ENCODE measurements around the gene TUBA8.
"Not testable (repeated sequence)": the region's sequence is repeated elsewhere in the genome, so short reads cannot be mapped to it uniquely, and the experiment has no call there.

The TUBA8 gene

DNA sequence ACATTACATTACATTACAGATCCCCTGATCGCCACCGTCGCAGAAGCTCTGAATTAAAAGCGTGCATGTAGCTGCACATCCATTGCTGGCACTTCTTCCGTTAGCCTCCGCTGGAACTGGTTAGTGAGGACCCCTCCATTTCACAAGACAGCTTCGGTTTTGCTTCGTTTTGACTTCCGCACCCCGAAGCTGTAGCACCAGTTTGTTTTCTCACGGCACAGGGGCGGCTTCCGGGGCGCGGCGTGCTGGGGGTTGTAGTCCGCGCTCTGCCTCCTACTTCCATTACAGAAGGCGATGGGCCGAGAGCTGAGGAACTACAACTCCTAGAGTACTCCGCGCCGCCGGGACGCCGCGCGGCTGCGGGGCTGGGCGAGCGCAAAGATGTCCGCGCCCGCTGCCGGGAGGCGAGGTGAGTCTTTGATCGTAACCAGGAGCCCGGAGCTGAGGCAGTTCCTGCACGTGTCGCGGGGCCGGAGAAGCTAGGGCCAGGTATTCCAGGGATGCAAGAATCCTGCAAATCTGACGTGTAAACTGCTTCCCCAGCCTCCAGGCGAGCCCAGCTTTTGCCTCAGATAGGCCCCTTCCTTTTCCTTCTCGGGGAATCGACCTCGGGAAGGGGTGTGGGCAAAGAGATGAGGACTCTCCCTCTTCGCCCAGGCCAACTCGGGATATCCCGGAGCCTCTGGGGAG is 32.8 kb upstream of the TUBA8 start, which contains the start of gene PEX26:
Gene PEX26 (plus strand): TSS at position 352 of the 690 bp plus-strand sequence. CDS start 387 bp downstream, outside the sequence.
- peak; percentile 95 for DNase-seq

DNA sequence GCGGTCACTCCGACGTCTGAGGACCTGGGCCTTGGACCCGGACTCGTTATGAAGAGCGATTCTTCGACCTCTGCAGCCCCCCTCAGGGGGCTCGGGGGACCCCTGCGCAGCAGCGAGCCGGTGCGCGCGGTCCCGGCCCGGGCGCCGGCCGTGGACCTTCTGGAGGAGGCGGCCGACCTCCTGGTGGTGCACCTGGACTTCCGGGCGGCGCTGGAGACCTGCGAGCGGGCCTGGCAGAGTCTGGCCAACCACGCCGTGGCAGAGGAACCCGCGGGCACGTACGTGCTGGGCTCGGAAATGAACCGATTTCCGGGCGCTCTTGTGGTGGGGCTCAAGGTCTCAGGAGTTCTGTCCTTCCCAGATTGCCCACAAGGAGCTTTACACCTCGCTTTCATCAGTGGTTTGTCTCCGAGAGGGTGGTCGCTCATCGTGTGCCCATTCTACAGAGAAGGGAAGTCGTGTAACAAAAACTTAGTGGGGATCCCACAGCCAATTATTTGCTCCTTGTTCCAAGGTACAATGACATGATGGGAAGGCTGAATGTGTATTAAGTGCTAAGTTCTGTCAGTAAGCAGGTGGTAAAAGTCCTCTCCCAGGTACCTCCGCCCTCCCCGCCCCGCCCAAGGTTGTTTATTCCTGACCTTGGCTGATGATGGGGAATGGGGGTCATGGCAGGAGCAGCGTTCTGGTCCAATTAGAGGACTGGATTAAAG is 32.1 kb upstream of the TUBA8 start:
- DNase-seq: peak; percentile 28

GRCh38 chr22:18079706-18080233 is 30.8 kb upstream of the TUBA8 start:
- no peak for DNase-seq

GRCh38 chr22:18081416-18081815 is 29.2 kb upstream of the TUBA8 start:
- DNase-seq: no peak

- DNase-seq: no peak
Measured at GRCh38 chr22:18082467-18082866, 28.1 kb upstream of the TUBA8 start.

GRCh38 chr22:18083406-18083805 is 27.2 kb upstream of the TUBA8 start:
- no peak for DNase-seq

DNA sequence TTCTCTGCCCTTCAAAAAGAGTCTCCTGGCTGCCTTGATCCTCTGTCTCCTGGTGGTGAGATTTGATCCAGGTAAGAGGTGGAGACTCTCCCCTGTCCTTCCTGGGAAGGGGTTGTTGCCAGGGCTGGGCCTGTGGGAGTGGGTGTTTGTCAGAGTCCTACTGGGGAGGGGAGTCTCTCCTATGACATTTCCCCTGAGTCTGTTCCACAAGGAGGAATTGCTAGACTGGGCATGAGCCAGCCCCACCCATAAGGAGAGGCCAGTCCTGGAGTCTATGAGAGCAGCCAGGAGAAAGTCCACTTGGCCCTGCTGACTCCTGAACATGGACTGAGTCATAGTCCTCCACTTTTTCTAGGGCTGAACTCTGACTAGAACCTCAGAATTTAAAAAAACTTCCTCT is 25.4 kb upstream of the TUBA8 start:
- no peak for DNase-seq

DNA sequence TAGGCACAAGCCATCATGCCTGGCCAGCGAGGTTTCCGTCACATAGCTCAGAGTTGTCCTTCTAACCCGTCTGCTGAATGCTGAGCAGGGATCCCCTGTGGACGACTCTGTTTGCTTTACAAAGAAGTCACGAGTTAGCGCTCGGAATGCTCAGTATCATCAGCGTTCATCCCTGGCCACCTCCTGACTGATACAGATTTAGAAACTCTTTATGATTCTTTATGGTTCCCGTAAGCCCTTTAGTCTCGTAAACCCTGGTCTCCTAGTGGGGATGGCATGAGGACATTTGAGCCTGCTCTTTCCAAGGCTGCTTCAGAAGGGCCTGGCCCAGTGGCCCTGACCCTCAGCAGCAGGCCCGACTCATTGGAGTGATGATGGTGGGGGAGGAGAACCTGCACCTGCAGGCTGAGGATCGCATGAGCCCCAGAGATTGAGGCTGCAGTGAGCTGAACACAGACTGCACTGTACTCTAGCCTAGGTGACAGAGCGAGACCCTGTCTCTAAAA is 23.2 kb upstream of the TUBA8 start:
- no peak for DNase-seq

DNA sequence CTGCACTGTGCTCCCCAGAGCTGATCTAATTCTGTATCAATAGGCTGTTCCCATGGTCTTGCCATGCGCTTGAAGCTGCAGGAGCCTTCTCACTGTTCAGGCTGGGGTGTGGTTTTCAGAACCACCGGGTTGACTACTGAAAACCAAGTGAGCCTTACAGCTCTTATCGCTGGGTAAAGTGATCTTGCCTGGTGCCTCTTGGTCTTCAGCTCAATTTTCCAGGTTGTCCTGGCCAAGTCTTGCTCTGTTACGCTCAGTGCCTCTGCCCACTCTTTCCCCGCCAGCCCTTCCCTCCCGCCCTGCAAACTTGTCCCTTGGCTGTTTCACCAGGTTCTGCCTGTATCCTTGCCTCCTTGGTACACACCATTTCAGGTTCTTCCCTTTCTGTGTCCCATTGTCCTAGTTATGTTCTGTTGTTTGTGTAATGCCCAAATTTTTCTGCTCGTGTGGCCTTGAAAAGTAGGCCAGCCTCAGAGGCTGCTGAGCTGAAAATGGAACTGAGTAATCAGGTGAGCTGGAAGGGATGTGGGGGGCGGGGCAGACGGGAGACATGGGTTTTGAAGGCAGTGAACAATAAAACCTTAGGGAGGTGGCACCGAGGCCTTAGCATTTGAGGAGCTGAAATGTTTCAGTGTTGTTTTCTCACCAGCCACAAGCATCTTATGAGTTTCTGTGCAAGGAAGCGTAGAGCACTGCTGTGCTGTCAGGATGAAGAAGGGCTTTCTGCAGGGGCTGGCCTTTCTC is 21.6 kb upstream of the TUBA8 start:
- no peak for DNase-seq

DNA sequence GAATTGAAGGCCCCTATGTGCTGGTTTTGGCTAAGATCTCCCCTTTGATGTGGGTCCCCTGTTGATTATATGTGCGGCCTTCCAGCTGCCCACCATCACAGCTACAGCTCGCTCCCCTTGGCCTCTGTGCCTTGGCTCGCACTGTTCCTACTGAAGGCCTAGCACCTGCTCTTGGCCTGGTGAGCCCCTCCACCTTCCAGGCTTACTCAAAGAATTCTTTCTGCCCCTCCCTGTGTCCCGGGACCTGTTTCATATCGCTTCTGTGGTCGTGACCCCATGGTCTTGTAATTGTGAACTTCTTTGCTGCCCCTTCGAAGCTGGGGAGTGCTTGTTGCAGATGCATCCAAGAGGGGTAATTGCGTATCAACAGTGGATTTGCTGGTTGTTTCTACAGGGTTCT is 20.3 kb upstream of the TUBA8 start:
- DNase-seq: no peak

DNA sequence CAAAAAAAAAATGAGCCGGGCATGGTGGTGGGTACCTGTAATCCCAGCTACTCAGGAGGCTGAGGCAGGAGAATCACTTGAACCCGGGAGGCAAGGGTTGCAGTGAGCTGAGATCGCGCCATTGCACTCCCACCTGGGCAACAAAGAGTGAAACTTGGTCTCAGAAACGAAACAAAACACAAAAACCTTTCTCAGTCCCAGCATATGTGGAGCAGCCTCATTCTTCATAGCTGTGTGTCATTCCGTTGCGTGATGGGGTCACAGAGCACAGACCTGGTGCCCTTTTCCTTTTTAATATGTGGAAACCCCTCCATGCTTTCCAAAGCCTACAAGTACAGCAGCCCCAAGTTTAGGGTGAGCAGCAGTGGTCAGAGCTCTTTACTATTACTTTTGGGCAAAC is 19.1 kb upstream of the TUBA8 start:
- no peak for DNase-seq

DNA sequence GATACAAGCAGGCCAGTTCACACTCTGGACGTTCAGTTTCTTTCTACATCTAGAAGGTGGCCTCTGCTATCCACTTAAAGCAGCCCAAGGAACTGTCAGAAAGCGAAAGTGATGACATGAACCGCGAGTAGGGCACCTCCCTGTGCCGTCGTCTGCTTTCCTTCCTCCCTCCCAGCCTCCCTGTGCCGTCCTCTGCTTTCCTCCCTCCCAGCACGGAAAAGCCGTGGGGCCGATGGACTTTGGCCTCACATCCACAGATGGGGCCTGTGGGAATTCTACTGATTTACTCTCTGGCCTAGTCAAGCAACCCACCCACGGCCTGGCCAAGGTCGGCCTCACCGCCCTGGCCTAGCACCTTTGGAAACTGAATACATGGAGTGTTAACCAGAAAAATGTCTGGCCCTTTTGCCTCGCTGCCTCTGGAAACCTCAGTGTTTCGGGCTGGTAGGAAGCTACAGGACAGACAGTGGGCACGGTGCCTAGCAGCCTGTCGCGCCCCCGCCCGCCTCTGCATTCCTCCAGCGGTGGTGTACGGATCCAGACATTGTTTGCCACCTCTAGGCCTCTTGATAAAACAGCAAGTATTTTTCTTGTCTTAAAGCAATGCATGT is 18.6 kb upstream of the TUBA8 start:
- peak; percentile 19 for DNase-seq

GRCh38 chr22:18093661-18094060 is 16.9 kb upstream of the TUBA8 start:
- no peak for DNase-seq

DNA sequence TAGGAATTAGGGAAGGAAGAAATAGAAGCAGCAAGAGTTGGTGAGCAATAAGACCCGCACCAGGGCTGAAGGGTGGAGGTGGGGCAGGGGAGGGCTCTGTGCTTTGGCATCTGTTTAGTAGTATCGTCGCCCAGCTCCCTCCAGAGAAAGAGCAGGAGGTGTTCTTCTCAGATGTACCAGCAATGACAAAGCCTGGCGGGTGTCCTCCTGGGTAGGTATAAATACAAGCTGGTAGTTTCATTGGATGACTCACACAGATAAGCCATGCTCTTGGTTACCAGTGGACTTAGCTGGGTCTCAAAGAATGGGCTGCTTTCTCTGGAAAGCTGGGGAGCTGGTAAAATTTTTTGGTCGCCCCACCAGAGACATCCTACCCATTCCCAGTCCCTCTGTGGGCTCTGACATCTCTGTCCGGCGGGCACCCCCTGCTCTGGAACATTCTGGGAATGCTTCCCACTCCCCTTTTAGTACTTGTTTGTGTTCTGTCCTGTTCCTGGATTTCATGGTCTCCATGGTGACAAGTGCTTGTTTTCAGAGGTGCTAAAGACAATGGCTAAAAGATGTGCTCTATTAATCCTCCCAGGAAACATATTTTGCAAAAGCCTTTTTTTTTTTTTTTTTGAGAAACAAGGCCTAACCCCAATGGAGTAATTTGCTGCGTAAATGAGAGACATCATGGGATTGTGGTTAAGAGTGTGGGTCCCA is 15.4 kb upstream of the TUBA8 start:
- no peak for DNase-seq

- no peak for DNase-seq
Measured at GRCh38 chr22:18096823-18097222, 13.8 kb upstream of the TUBA8 start.

DNA sequence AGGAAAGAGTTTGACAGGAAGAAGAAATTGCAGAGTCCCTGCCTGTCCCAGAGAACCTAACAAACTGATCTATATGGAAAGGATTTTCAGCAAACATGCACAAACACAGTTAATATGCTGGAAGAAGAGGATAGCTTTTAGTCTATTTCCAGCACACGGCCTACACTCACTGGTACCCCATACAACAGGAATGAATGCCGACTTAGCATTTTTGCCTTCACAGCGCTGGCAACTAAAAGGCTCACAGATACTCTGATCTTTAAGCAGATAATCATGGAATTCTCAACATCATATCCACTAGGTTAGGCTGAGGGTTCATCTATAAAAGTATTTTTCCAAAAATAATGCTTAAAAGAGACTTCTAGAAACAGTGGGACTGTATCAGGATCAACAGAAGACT is 9.8 kb upstream of the TUBA8 start:
- DNase-seq: no peak

DNA sequence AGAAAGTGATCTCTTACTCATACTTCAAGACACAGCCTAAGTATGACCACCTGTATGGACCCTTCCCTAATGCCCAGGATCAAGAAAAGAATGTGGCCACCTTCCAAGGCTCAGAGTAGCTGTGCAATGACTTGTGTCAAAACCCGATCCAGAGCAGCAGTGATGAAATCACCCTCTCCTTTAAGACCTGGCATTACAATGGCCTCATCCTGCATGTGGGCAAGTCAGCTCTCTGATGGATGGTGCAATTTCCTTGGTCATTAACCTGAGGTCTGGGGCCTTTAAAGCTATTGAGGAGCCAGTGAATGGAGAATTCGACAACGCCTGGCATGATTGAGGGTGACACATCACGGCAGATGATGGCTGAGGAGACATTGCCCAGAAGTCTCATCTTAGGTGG is 9.1 kb upstream of the TUBA8 start:
- DNase-seq: no peak

DNA sequence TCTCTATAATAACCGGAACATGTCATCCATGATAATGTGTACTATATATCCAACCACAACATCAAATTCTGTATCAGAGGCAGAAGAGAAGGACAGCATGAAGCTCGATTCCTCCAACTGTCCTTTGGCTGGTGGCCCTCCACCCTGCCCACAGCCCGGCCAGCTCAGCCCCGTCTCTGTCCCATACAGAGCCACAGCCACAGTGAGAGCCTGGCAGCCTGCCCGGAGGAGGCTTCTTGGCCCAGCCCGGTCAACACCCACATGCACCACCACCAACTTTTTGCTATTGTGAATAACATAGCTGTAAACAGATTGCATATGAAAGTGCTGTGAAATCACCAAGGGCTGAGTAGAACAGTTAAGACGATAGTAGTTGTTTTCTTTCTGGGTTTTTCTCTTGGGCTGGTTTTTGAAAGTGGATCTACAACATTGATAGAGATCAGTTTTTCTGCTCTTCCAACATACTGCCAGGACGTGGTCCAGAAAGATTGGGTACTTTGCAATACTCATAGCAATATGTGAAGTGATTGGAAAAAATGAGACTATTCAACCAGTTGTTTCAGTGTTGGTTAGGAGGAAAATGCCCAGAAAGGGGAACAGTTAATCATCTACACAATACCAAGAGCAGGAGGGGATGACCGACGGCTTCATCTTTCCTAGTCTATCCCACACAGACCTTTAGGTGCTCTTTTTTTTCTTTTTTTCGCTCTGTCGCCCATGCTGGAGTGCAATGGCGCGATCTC is 6.9 kb upstream of the TUBA8 start:
- no peak for DNase-seq

DNA sequence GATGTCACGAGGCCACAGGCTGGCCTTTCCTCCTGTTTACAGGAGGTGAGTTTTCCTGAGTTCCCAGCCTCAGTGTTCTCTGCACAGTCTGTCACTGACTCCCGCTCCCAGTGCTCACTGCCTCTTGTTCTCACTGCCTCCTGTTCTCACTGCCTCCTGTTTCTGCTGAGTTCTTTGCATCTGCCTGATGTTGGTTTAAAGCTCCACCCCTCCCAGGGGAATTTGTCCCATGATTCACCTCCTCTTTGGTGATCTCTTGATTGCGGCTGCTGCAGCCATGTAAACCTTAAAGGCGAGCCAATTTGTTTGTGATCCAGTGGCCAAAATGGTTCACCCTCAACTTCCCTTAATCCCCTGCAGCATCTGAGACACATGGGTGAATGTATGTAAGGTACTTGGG is 6.0 kb upstream of the TUBA8 start:
- peak; percentile 51 for DNase-seq

GRCh38 chr22:18105981-18106380 is 4.6 kb upstream of the TUBA8 start:
- not testable (repeated sequence) for DNase-seq

GRCh38 chr22:18106550-18107341 is 3.9 kb upstream of the TUBA8 start:
- DNase-seq: not testable (repeated sequence)
